Fibroblast of upper back skin (primary cell): ENCODE measurements around the gene DLGAP1.
"Not testable (repeated sequence)": the region's sequence is repeated elsewhere in the genome, so short reads cannot be mapped to it uniquely, and the experiment has no call there.

Experiments used
- DNase-seq: peaks from one replicate; pipeline ENCODE4 v3.0.0-alpha.2; 2013

Gene DLGAP1

DNA sequence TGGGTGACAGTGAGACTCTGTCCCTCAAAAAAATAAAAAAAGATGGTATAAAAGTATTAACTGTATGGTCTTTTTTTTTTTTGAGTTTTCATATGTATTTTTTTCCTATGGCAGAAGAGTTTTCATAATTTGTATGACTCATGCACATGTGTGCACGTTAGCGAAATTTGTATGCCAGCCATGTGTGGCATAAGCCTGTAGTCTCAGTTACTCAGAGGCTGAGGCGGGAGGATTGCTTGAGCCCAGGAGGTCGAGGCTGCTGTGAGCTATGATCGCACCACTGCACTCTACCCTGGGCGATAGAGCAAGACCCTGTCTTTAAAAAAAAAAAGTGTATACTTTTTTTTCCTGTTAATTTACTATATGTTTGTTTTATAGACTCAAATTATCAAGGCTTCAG, 844.3 kb downstream of the DLGAP1 start:
- peak; percentile 29 for DNase-seq

DNA sequence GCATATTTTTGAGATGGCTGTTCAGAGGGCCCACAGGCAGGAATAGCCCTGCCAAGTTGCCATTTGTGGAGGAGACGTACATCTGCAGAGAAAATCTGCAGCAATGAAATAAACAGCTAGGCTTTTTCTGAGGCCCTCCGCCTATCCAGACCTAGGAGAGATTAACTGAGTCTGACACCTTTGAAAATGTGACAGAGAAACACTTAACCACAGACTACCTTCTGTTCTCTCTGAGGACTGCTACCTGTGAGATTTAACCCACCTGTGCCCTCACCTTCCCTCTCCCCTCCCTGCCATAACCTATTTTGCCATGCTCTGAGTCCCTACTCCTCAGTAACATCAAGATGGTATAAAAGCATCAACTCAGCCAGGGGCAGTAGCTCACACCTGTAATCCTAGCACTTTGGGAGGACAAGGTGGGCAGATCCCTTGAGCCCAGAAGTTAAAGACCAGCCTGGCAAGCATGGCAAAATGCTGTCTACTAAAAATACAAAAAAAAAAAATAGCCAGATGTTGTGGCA, 844.9 kb downstream of the DLGAP1 start:
- no peak for DNase-seq

DNA sequence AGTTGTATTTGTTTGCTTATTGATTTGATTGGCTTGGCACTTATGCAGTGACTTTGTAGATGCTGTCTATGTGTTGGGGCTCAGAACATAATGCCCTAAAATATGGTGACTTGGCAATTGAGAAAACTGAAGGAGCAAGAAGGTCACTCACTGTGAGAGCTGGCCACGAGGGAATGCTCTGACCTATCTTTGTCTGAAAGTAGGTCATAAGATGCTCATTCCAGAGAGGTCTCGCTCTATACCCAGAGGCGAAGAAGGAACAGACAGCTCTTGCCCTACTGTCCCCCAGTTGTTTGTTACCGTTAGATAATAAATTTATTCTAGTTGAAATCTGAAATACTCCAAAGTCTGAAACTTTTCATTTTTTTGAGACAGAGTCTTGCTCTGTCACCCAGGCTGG, 846.6 kb downstream of the DLGAP1 start:
- DNase-seq: no peak

DNA sequence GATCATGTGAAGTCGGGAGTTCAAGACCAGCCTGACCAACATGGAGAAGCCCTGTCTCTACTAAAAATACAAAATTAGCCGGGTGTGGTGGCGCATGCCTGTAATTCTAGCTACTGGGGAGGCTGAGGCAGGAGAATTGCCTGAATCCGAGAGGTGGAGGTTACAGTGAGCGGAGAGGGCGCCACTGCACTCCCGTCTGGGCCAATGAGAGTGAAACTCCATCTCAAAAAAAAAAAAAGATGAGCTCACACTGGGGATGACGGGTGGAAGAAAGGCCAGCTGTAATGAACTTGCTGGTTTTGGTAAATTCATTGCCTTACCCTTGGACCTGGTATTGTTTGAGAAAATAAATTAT, 847.0 kb downstream of the DLGAP1 start:
- not testable (repeated sequence) for DNase-seq

DNA sequence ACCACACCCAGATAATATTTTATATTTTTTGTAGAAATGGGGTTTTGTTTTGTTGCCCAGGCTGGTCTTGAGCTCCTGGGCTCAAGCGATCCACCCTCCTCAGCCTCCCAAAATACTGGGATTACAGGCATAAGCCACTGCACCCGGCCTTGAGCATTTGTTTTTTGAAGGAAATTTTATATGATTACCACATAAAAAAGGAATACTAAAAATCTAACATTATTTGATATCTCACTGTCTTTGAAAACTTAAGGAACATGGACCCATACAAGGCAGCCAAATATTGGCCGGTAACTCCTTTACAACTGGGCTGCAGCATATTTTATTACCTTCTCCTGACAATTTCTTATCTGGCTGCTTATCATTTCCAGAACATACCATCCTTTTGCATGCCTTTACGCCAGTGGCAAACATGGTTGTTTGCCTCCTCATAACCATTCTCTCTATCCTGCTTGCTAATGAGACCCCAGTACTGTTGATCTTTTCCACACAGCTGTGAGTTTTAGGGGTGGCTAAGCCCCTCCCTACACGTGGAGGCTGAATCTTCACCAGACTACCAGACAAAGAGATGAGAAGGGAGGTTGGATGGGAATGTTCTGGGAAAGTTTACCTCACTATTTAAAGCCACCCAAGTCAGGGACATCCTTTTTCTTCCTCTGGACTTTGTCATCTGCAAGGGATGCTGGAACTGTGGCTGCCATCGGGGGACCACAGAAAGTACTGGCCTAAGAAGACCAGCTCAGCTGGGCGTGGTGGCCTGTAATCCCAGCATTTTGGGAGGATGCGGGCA, 847.6 kb downstream of the DLGAP1 start:
- no peak for DNase-seq

DNA sequence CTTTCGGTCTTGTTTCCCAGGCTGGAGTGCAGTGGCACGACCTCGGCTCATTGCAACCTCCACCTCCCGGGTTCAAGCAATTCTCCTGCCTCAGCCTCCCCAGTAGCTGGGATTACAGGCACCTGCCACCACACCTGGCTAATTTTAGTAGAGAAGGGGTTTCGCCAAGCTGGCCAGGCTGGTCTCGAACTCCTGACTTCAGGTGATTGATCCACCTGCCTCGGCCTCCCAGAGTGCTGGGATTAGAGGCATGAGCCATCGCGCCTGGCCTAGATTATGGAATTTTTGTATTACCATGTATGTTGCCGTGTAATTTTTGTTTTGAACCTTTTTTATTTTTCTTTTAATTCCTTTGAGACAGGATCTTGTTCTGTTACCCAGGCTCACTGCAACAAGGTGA, 848.2 kb downstream of the DLGAP1 start:
- not testable (repeated sequence) for DNase-seq

DNA sequence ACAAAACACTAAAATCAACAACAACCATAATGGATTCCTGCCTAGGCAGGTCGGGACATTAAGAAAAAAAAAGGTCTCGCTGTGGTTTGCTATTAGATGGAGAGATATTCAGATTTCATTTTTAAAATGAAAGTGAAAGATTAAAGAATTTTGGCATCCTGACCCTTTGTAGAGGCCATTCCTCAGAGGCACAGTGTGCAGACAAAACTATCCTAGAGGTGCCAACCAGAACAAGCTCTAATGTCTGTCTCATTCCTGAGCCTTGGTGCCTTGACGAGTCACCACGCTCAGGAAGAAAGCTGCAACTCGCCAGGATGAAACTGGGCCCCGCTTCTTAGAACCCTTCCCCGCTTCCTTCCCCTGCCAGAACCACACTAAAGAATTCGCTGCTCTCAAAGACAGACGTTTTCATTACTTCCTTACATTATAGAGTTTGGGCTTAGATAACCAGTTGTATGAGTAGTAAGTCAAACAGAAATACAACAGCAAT, 849.1 kb downstream of the DLGAP1 start:
- peak; percentile 72 for DNase-seq

DNA sequence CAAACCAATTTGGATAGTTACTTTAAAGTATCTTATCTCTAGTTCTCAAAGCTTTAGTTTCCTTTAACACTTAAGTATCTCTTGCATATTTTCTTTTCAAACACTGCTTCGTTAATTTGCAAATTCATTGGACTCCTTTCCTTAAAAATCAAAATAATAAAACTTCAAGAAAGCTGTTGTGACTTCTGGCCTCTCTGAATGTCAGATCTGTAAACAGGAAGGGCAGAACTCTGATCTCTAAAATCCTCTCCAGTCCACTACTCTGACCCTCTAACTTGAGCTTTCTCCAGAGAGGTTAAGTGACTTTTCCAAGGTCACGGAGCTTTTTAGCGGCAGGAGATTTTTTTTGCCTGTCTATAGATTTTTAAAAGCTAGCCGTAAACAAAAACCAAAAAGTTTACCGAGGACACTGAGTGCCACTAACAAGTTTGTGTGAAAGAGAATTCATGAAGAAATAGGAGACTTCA, 849.6 kb downstream of the DLGAP1 start:
- DNase-seq: no peak

DNA sequence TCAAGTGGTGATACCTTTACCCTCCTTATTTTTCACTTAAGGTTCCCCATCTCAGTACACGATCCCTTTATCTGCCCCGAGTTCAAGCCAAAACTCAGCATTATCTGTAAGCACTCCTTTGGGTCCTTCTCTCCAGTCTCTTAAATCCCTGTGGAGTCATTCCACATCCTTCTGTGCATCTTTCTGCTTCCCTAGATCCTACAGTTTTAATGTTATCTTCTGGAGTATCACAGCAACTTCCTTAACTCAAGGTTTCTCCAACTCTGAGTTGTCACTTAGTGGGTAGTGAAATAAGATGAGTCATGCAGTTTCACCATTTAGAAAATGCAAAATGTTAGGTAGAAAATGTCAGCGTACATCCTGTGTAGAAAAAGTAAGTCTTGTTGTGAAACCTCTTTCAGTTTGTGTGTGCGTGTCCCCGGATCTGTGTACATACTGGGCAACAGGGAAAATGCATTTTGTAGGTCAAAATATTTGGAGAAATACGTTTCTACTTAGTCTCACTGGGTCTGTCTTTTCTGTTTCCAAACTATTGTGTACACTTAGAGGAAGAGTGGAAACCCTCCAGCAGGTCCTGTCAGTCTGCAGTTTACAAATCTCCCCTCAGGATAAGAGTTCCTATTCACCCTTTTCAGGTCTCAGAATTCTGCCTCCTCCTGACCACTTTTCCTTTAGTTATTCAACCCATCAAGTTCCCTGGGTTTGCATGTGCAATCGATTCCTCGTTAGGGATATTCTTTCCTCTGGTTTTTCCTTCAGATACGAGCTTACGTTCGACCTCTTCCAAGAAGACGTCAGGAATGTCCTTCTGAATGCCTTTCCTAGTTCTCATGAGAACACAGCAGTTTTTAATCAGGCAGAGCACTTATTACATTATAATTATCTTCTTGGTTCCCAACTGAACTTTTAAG, 850.4 kb downstream of the DLGAP1 start:
- DNase-seq: peak; percentile 97

DNA sequence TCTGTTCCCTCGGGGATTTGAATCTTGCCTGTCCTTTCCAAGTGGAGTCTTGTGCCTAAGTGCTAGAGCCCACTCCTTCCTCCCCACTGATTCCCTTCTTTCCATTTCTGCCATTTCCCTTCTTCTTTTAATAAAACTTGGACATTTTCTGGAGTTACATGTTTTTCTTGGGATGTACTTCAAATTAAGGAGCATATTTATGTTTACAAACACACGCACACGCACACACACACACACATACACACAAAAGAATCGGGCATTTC, 850.9 kb downstream of the DLGAP1 start:
- DNase-seq: no peak

DNA sequence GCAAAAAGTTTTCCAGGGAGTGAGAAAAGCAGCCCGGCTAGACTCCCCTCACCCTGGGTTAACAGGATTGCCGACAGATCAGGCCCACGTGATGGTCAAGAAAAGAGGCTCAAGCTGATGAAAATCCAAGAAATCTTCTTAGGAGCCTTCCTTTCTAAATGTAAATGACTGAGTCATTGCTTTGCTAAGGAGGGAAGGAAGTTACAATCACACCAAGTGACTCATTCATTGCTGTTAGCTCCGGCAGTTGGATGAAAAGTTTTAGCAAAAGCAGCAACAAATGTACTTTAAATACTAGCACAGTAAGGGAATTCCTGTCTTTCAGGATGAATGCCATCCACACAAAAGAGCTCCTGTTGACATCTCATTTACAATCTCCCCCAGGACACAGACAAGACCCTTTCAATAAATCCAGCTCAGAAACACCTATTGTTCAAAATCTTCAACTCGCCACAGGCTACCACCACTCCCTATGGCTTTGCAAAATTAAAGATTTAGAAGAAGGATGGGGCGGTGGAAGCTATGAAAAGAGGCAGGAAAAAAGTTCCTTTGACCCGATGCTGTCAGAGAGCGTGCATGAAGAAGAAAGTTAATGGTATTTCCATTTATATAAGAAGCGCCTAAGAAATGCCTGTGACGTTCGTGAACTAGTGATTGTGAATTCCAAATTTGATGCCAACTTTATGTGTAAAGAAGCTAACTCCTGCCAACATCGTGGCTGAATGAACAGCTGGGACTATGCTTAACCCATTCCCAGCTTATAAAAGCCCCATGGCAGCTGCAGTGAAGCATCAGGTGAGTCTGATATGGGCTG, 851.5 kb downstream of the DLGAP1 start:
- DNase-seq: peak; percentile 99

DNA sequence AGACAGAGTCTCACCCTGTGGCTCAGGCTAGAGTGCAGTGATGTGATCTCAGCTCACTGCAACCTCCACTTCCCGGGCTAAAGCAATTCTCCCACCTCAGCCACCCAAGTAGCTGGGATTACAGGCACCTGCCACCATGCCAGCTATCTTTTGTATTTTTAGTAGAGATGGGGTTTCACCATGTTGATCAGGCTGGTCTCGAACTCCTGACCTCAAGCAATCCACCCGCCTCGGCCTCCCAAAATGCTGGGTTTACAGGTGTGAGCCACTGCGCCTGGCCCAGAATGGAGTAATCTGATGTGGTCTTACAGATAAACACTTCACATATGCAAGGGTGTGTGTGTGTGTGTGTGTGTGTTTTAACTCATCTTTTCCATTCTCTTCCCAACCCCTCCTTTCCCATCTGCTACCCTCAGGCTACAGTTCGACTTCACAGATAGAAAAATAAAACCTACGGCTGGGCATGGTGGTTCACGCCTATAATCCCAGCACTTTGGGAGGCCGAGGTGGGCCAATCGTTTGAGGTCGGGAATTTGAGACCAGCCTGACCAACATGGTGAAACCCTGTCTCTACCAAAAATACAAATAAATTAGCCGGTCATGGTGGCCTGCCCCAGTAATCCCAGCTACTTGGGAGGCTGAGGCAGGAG, 853.9 kb downstream of the DLGAP1 start:
- DNase-seq: not testable (repeated sequence)

DNA sequence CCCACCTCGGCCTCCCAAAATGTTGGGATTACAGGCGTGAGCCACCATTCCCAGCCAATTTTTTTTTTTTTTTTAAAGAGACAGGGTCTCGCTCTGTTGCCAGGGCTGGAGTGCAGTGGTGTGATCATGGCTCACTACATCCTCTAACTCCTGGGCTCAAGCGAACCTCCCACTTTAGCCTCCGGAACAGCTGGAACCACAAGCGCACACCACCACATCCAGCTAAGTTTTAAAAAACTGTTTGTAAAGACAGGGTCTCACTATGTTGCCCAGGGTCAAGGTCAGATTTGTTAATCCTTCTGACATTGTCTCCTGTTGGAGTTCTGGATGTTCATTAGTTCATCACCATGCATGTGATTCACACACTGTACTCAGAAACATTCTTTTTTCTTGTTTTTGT, 855.2 kb downstream of the DLGAP1 start:
- no peak for DNase-seq

DNA sequence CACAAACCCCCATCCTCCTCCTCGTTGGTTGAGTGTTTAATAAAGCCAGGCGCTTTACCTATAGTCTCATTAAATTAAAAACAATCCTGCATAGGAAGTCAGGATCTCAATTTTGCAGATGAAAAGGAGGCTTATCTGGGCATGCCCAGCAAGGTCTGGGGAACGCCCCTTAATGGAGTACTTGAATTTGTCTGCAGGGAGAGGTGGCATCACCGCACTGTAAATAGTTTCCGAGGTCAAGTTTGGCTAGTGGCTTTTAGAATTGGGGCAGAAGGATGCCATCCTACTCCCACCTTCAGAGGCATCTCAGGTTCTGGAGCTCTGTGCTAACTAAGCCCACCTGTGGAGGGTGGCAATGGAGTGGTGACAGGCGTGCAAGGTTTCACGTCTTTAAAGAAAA, 855.9 kb downstream of the DLGAP1 start:
- no peak for DNase-seq

DNA sequence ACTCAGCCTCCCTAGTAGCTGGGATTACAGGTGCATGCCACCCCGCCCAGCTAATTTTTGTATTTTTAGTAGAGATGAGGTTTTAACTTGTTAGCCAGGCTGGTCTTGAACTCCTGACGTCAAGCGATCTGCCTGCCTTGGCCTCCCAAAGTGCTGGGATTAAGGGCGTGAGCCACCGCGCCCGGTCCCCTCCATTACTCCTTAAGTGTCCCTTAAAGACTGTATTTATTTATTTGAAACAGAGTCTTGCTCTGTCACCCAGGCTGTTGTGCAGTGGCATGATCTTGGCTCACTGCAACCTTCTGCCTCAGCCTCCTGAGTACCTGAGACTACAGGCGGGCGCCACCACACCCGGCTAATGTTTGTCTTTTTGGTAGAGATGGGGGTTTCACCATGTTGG, 856.5 kb downstream of the DLGAP1 start:
- DNase-seq: no peak

DNA sequence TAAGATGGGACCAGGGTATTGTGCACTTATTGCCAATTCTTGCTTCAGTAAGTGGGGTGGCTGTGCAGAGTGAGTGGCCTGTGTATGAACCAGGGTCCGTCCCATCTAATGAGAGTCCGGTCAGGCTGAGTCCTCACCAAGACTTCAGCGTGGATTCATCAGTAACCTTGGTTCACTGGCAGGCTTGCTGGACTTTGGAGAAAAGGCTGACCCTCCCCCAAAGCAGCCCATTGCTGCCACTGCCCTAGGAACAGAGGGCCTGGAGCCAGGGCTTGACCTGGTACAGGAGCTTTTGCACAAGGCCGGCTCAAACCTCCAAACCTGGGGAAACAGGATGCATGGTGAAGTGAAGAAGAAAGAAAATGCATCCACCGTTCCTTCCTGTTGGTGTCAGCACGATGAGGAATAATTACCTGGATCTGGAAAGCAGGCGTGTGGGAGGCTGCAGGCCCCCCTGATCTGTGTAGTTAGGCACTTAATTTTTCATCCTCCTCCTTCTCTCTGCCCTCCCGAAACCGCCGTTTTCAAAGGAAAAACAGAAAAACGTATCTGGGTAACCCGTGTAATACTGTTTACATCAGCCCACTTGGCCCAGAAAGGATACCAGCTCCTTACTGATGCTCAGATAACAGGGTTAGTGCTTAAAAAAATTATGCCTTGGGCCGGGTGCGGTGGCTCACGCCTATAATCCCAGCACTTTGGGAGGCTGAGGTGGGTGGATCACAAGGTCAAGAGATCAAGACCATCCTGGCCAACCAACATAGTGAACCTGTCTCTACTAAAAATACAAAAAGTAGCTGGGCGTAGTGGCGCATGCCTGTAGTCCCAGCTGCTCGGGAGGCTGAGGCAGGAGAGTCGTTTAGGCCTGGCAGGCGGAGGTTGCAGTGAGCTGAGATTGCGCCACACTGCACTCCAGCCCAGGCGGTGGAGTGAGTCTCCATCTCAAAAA, 857.4 kb downstream of the DLGAP1 start:
- DNase-seq: no peak

DNA sequence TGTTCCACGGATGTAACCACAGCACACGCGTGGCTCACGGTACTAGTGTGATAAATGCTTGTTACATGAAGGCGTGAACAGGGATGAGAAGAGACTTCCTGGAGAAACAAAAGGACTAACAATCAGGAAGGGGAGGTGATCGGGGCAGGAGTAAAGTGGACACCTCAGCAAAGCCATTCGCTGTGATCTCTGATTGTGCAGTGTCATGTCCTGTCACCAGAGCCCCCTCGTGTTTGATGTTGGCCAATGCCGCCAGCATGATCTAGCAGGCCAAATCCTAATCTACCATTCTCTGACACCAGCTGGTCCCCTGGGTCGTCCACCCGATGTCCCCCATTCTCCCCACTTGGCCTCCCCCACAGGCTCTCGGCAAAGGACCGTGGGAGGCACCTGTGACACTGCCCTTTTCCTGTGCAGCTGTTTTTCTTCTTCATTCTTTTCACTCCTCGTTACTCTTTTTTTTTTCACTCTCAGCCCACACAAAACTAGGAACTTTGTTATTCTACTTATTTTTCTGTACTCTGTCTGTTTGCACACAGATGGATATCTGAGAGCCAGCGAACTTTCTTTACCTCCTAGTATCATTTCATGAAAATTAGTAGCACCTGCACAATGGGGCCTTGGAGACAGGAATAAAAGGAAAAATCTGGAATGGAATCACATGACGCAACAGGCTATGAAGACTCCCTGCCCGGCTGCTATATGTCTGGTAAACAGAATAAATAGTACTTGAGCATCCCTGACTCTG, 858.3 kb downstream of the DLGAP1 start:
- DNase-seq: no peak

DNA sequence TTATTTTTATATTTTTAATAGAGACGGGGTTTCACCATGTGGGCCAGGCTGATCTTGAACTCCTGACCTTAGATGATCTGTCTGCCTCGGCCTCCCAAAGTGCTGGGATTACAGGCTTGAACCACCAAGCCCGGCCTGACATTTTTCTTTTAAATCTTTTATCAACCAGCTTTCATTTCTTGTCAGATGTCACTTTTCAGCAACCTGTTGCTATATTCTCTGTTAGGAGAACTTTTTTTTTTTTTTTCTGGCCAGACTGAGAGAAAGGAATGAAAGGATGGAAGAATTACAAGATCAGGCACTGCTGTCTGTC, 858.8 kb downstream of the DLGAP1 start:
- no peak for DNase-seq

DNA sequence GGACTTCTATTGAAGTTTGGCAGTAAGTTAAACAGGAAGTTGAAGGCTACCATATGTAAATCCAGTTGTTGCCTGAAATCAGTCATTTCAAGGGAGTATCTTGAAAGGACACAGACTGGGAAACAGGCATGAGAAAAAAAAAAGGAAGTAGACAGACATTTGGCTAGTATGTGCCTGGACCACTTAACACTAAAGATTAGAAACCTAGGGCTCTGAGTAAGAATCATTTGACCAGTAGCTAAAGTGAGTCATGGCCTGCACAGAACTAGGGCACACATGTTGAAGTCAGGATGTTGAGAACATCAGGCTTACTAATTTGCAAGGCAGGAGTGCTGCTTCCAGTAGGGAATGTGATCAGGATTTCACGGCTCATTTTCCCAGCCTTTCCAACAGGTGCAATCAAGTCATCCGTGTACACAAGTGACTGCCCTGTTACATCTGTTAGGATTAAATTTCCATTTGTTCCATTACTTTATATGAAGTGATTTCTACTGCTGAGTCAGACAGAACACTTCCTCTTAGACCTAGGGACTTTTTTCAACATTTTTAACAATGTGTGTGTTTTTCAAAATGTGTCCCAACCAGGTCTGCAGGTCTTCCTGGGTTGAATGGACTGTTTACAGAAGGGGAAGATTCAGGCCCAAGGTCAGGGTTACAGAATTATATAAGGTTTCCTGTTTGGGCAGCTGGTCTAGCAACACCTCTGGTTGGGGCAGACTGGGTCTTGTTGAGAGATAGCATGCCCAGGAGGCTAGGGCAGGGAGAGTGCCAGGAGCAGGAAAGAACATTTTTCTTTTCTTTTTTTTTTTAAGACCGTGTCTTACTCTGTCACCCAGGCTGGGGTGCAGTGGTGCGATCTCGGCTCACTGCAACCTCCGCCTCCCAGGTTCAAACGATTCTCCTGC, 859.5 kb downstream of the DLGAP1 start:
- DNase-seq: peak; percentile 89
